ENCODE measurements around the gene GNB5.
A peak's percentile ranks its signal among the peaks of the same experiment; 100 is the strongest.
"Not testable (repeated sequence)": the region's sequence is repeated elsewhere in the genome, so short reads cannot be mapped to it uniquely, and the experiment has no call there.

The GNB5 gene

DNA sequence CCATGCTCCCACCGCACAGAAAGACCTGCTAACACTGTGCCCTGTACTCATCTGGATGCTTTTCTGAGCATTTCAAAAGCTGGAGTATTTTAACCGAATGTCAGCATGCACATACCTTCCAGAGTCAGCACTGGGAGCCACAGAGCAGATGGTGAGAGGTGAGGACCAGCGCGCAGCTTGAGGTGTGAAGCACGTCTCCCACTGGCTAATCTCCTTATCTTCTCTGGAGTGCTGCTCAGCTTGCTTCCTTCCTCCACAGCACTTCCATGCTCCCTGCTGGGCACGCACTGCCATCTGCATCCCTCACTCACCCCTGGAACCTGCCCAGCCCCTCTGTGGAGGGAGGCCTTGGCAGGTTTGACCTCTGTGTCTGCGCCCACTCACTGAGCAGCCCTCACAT, at the start of gene GNB5:
GNB5 (minus strand) TSS at position 186 of the 400 bp plus-strand sequence. CDS start 6,716 bp downstream, outside the sequence.
- DNase-seq, result peak; percentile 99

DNA sequence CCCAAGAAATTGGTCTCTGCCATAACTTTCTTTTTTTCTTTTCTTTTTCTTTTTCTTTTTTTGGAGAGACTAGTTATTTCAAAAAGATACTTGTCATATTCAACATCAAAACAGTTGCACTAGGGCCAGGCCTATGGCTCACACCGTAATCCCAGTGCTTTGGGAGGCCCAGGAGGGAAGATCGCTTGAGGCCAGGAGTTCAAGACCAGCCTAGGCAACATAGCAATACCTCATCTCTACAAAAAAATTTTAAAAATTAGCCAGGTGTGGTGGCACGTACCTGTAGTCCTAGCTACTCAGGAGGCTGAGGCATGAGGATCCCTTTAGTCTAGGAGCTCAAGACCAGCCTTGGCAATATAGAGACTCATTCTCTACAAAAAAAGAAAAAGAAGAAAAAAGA, 49.0 kb upstream of the GNB5 start:
- no peak for DNase-seq

DNA sequence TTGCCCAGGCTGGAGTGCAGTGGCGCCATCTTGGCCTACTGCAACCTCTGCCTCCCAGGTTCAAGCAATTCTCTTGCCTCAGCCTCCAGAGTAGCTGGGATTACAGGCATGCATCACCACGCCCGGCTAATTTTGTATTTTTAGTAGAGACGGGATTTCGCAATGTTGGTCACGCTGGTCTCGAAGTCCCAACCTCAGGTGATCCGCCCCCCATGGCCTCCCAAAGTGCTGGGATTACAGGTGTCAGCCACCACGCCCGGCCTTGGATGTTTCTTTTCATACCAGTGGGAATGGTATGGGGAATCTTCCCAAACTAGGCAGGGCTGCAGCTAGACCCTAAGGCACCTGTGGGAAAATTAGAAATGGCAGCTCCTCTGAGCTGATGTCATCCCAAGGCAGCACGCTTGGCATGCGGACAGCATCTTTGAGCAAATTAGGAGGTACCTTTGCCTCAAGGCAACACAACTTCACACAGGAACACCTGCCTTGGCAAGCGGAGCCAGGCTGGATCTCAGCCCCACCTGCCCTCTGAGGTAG, 47.9 kb upstream of the GNB5 start:
- not testable (repeated sequence) for DNase-seq

DNA sequence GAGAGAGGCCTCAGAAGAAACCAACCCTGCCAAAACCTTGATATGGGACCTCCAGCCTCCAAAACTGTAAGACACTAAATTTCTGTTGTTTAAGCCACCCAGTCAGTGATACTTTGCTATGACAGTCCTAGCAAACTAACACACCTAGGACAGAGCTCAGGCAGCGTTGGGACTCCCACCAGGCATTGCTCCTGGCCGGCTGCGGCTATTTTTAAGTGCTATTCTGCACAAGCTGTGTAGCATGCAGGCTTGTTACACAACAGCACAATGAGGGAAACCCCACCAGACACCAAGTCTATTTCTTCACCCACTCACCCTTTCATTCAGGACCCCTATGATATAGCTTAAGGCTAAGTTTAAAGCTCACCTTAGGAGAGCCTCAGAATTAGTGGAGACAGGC, 47.0 kb upstream of the GNB5 start:
- no peak for DNase-seq

DNA sequence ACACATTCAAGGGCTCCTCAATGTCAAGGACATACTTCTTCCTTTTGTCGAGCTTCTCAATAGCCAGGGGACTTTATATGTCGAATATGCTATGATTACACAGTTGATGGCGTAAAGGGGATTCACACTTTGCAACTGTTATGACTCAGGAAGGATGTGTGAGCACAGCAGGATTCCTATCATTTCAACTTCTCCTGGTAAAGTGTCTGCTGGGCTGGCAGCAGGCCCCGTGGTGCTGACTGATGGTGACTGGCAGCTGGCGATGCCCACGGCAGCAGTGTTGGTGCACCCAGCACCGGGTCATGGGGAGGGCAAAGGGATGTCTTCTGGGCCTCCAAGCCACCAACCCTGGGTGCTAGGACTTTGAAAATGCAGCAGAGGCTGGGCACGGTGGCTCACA, 44.8 kb upstream of the GNB5 start:
- DNase-seq, result no peak

DNA sequence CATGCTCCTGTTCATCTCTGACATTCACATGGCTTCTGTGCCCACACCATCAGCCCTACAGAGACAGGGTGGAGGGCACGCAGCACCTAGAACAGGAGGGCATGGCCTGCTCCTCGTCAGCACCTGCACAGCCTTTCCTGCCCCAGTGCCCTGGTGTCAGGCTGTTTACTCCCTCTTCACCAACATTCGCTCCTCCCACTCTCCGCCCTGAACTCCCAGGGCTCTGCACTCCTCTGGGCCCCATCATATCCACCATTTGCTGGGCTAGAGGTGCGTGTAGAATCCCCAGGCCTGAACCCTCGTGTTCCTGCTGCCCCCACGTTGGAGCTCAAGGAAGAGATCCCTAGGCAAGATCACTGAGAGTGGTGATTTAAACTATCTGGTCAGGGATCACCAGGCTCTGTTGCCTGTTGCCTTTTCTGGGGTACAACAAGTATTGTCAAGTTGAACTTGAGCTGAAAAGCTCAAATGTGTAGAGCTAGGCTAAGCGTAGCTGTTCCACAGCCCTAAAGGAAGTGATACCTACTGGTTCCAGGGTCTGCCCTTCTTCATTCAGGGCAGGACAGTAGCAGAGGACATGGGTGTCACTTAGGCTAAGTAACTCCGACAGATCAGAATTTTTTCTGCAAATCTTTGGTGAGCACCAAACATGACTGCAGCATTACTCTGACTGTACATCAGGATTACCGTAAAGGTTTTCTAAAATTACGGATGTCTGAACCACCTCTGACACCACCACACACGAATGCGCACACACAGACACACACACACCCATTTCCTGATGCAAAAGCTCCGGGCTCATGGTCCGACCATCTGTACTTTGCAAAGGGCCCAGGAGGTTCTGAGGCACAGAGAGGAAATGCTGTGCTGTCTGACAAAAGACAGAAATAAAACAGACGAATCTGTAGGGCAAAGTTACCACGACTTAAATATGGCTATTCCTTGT, 43.7 kb upstream of the GNB5 start:
- no peak for DNase-seq

DNA sequence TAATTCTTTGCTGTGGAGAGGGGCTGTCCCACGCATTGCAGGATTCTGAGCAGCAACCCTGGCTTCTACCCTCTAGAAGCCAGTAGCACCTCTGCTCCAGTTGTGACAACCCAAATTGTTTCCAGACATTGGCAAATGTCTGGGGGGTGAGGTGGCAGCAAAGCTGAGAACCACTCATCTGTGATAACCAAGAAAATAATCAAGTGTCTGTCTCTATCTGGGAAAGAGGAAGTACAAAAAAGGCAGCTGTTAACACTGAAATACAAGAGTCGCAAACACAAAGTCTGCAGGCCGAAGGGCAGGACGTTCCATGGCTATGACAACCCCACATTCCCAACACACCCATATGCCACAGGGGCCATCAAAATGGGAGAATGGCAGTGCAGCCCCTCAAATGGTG, 42.2 kb upstream of the GNB5 start:
- no peak for DNase-seq

DNA sequence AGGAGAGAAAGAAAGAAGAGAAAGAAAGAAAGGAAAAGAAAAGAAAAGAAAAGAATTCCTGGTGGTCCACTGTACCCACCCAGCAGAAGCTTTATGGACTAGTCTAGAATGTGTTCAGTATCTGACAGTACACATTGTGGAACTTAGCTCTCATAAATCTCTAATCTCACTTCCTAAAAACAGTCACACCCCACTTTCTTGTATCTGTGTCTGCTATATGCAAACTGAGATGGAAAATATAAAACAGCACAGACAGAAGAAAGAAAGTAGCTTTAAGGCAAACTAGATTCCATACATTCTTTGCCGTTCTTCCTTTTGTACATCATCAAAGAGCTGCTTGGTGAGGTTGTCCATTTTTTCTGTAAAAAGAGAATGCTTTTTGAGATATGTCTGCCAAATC, 41.1 kb upstream of the GNB5 start:
- no peak for DNase-seq

DNA sequence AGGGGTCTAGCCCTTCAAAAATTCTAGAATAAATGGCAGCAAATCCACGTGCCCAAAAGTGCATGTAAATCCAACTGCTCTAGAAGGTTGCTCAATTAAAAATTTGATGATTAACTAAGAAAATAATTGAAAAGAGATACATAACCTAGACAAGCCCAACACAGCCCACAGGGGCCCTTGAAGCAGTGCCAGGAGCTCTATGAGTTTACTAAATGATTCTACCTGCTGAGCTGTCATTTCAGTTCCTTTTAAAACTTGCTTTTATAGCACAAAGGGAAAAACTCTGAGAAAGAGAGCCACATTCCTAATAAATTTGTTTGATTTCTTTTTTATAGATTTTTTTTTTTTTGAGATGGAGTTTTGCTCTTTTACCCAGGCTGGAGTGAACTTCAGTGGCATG, 38.9 kb upstream of the GNB5 start:
- DNase-seq, result no peak

DNA sequence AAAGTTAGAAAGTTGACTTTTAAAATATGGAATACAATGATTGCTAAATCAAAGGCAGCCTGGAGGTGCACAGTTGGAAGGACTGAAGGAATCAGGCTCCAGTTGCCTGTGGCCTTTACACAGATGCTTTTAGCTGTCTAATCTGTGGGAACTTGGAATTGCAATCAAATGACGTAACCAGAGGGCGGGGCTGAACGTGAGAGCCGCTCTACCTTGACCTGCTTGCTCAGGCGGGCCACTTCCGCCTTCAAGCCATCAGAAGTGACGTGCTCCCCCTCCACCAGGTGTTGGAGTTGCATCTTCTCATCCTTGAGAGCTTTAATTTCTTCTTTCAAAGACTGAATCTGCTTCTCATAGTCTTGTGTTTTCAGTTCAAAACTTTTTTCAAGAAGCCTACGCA, 37.7 kb upstream of the GNB5 start:
- DNase-seq, result no peak

DNA sequence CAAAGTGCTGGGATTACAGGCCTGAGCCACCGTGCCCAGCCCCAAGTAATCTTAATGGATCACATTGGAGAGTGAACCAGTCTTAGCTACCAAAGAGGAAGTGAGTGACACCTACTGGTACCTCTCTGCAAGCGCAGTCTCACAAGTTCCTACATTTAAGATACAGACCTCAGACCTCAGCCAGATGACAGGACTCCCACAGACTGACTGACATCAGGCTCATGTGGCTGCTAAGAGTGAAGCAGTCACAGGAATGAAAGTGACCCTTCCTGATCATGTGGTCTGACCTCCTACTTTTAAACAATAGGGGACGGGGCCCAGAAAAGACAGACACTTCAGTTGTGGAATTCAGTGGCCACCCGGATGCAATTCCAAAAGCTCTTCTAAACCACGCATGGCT, 36.3 kb upstream of the GNB5 start:
- DNase-seq, result peak; percentile 54

DNA sequence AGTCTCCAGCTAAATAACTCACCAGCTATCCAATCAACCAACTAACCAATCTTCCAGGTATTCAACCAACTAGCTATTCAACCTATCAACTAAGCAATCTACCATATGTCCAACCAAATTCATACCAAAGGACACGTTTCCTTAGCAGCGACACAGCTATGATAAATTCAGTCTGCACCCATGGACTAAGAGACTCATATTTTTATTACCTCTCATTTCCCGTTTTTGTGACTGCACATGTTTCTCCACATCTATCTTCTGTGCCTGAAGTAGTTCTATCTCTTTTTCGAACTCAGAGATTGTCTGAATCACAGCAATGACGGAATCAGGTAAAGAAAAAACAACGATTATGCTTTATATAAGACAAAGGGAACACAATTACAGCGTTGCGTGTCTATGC, 34.0 kb upstream of the GNB5 start:
- DNase-seq, result no peak

DNA sequence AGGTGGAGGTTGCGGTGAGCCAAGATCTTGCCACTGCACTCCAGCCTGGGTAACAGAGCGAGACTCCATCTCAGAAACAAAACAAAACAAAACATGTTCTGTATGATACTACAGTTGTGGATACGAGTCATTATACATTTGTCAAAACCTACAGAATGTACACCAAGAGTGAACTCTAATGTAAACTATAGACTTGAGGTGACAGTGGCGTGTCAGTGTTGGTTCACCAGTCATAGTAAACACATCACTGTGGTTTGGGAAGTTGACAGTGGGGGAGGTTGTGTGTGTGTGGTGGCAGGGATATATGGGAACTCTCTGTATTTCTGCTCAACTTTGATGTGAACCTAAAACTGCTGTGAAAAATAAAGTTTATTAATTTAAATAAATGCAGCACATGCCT, 33.0 kb upstream of the GNB5 start:
- DNase-seq, result no peak

DNA sequence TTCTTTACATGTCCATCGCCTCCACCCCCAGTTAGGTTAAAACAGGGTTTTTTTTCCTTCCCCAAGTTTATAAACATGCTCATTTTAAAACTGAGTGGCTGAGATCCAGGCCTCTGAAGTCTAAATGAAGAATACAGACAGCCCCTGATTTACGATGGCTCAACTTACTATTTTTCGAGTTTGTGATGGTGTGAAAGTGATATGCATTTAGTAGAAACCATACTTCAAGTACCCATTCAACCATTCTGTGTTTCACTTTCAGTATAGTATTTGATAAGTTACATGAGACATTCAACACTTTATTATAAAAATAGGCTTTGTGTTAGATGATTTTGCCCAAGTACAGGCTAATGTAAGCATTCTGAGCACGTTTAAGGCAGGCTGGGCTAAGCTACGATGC, 30.5 kb upstream of the GNB5 start:
- DNase-seq, result no peak

DNA sequence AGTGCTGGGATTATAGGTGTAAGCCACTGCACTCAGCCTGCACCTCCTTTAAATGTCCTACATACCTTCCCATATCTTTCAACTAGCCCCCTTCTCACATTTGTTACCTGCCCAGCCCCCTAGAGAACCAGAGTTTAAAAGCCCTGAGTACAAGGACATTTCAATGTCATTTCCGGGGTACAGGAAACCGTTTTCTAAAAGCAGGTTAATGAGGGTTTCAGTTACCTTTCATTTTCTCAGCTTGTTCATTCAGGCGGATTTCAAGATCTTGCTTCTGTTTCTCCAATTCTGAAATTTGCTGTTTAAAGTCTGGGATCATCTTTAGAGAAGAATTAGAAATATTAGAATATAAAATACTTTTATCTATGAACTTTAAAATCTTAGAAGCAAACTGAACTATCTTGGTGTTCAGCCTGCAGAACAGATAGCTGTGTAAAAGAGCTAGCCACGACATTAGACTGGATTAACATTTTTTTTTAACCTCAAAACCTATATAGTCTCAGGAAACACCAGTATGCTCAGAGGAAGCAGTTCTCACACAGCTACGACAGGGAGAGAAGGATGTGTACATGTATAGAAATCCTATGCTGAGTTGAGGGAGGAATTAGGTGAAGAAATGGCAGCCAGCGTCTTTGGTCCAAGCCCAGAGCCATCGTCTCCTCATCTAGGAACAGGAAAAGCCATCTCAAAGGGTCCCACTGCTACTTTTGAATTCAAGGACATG, 29.9 kb upstream of the GNB5 start:
- no peak for DNase-seq

DNA sequence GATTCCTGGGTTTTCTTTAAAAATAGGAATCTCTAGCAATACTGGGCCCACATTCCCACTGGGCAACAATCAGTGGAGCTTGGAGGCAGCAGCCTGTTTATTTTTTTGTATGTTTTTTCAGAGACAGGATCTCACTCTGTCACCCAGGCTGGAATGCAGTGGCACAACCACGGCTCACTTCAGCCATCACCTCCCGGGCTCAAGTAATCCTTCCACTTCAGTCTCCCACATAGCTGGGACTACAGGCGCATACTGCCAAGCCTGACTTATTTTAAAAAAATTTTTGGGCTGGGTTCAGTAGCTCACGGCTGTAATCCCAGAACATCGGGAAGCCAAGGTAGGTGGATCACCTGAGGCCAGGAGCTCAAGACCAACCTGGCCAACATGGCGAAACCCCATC, 29.1 kb upstream of the GNB5 start:
- DNase-seq, result no peak

DNA sequence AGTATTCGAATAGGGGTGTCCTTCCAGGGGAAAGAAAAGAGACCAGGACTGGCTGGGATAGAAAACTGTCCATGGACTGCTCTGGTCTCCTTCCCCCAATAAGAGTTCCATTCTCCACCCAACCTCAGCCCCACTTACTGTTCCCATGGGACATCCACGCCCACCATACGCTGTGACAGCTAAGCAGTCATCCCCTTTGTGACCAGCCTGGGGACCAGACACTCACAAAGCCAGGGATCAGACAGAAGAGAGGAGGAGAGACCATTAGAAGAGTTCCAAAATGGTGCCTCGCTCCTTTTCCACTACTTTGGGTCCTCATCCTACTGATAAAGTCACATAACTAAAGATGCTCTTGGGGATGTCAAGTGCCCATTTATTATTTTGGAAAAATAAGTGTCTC, 27.6 kb upstream of the GNB5 start:
- no peak for DNase-seq

DNA sequence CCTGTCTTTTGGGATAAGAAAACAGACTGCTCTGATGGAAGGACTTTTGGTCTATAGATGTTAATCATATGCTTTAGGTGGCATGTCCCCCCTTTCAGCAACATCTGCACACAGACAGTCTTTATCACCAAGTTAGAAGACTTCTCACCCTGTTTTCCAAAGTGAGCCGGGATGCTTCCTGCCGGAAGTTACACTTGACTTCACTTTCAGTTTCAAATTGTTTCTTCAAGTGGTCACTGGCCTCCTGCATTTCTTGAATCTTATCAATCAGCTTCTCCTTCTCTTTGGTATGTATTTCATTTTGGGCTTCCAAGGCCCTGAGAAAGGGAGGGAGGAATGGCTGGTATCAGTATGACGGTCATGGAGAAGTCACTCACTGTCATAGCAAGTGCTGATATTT, 27.2 kb upstream of the GNB5 start:
- DNase-seq, result no peak

DNA sequence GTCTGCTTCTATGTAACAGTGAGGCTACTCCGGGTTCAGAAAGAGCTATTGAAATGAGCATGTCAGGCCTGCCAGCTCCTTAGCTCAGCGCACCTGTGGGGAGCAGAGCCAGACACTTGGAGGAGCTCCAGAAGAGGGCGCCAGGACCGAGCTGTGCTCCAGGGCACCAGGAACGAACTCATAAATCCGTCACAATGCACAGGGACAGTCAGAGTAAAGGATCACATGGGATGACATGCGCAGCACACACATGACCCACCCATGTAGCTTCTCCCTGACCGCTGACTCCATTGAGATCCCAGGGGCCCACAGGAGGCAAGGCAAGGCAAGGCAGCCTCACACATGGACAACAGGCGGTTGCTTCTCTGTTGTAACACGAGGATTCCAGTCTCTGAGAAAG, 26.0 kb upstream of the GNB5 start:
- DNase-seq, result no peak

DNA sequence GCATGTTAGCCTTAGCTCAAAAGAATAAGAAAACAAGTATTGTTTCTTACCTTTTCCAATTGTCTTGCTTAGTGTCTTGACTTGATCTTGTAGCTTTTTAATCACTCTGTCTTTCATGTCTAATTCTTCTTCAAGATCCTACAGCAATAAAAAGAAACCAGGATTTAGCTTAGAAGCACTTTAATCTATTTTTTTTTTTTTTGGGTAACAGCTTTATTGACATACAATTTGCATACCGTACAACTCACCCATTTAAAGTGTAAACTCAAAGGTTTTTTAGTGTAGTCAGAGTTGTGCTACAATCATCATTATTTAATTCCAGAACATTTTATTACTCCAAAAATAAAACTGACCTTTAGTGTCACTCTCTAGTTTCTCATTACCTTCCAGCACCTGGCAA, 23.4 kb upstream of the GNB5 start:
- no peak for DNase-seq

DNA sequence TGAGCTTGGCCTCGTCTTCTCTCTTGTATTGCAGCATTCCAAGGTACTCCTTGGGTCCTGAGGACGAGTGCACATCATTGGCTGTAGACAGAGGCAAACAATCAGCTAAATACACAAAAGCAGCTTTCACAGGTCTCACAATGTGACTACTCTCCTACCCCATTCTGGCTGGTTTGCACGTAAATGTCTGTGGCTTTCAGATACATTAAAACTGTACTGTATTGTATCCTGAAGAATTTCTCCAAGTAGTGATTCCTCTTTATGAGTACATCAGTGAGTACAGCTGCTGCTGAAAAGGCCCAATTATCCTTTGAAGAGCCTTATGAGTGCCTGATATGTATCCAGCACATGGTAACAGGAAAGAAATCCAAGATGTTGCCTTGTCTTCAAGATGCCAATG, 22.0 kb upstream of the GNB5 start:
- DNase-seq, result no peak

DNA sequence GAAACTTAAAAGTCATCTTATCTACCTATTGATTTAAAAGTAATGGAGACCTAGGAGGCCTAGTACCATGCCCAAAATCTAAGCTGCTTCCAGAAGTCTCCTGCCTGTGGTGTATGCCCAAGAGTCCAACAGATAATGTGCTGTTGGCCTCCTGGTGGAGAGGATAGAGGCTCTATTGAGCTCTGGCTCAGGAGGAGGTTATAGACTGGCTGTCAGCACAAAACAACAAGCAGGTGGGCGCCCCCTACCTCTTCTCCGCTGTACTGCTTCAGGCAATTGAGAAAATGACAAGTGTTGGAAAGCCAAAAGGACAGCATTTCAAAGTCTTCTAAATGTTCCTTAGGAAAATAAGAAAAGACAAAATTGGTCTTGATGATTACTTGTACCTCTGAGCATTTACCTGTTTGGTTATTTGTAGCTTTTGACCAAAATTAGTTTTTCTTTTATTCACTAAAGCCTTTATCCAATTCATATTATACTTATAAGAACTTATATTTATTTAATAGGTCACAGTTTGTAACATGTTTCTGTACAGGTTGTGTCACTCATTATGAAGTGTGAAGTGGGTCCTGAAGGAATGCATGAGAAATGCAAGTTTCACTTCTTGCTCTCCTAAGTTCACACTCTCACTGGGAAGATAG, 17.2 kb upstream of the GNB5 start:
- peak; percentile 44 for DNase-seq

DNA sequence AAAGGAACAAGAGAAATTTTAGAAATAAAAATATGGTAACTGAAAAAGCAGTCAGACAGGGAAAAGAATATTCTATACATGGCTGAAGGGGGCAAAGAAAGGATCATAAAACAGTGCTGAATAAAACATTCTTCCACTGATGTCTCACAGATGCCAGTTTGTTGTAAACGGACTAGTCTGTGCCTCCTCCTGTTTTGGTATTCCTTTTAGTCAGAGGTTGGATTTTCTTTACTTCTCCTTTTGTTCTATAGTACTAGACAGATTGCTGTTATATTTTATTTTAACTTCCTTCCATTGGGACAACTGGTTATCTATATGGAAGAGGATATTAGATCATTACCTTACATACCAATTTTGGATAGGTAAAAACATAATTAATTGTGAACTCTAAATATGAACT, 16.0 kb upstream of the GNB5 start:
- no peak for DNase-seq

DNA sequence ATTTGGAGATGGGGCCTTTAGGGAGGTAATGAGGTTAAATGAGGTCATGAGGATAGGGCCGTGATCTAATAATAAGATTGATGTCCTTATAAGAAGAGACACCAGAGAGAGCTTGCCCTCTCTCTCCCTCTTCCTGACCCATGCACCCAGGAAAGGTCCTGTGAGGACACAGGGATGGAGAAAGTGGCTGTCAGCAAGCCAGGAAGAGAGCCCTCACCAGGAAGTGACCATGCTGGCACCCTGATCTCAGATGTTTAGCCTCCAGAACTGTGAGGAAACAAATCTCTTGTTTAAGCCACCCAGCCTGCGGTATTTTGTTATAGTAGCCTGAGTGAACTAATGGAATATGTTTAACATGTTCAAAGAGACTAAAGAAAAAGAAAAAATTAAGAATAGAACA, 15.3 kb upstream of the GNB5 start:
- no peak for DNase-seq

Data from NCI-H524 treated with DMSO at 0.1 percent for 48 hours (cell line).